GM10847 (cell line): Measurements from ENCODE around the gene OSBPL2.

Experiments
- POLR2A ChIP-seq: IDR thresholded peaks from 2 replicates; pipeline ENCODE4 v1.6.1; 2011; ENCODE audit not compliant: insufficient read length; ENCODE audit errors: extremely low read depth

OSBPL2 gene

DNA sequence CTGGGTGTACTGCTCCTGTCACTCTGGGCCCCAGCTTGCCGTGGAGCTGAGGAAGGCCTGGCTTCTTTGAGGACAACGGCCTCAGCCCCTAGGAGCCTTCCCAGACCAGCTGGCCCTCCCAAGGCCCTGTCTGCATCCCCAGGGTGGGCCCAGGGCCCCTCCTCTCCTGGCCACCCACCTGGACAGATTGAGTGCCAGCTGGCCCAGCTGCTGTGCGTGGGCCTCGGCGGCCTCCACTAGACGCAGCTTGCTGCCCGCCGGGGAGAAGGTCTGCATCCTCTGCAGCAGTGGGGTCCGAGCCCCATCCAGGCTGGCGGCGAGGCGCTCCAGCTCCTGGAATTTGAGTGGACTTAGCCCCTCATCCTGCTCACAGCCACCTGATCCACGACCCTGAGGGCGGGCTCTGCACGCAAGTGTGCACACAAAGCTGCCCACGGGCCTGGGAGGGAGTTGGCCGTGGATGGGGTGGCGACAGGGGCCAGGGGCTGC lies 78.9 kb downstream of the OSBPL2 start:
- TF ChIP-seq POLR2A: no peak

DNA sequence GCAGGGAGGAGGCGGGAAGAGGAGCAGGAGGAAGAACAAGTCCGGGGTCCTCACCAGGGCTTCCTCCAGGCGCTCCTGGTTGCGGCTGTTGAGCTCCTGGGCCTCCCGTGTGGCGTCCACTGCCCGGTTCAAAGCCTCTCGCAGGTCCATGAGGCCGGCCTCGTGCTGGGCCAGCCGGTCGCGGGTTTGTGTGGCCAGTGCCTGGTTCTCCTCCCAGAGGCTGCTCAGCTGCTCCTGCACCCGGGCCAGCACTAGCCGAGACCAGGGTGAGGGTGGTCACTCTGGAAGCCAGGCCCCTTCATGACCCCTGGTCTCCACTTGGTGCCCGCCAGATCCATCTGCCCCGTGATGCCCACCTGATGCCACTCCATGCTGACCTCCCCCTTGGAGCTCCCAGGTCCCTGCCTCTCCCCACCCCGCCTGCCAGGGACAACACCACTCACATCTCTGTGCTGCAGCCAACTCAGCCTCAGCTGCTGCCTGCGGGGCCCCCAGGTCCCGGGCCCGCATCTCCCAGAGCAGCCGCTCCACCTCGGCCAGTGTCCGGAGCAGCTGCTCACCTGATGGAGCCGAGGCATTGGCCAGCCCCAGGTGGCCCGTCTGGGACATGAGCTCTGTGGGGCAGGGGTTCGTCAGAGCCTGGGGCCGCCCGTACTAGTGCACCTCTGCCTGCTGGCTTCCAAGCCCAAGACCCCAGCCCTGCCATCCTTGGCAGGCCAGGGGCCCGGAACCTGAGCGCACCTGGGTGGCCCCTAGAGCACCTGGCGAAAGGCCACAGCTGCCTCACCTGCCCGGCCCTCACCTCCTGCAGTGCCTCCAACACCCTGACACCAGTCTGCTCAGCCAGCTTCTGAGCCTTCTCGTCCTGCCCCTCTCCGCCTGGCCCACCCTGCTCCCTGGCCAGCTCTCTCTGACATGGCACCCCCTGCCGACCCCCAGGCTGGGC lies 80.4 kb downstream of the OSBPL2 start:
- no peak for TF ChIP-seq POLR2A

DNA sequence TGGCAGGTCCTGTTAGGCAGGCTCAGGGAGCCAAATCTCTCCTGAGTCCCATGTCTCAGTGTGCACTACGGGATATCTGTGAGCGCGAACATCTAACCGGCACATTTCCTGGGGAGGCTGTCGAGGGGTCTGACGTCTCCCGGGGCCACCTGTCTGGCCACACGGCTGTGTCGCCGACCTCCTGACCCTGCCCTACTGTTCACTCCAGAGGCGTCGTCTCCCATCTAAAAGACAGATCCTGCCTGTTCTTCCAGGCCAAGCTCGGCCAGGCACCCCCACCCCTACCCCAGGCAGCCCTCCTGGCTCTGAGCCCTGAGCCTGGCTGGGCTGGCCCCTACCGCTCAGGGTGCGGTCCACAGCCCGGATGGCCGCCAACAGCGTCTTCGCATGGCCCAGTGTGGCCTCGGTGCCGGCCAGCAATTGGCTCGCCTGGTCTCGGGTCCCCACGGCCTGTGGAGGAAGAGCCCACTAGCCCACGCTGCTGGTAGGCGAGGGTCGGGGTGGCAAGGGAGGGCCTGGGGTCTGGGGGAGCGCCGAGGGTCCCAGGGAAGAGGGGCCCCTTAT lies 81.1 kb downstream of the OSBPL2 start:
- TF ChIP-seq POLR2A: no peak

DNA sequence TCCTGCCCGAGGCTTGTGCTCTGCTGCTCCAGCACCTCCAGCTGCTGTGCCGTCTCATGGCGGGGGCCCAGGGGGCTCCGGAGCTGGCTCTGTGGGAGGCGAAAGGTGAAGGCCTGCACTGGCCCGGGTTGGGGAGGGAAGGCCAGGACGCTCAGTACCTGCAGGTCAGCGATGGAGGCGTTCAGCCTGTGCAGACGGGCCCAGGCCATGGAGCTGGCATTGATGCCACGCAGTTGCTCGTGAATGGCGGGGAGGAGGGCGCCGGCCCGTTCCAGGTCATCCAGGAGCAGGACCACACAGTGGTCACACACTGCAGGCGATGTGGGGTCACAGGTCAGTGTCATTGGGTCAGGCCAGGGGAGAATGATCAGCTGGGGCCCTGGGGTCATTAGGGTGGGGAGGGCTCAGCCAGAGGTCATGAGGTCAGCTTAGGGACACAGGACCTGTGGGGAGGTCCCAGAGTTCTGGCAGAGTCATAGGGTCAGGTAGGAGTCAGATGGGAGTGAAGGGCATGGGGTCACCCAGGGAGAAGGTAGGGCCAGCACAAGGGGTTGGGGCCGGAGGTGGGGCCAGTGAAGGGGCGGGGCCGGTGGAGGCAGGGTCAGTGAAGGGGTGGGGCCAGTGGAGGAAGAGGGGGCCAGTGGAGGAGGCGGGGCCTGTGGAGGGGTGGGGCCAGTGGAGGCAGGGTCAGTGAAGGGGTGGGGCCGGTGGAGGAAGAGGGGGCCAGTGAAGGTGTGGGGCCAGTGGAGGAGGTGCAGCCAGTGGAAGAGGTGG lies 82.4 kb downstream of the OSBPL2 start:
- no peak for TF ChIP-seq POLR2A

DNA sequence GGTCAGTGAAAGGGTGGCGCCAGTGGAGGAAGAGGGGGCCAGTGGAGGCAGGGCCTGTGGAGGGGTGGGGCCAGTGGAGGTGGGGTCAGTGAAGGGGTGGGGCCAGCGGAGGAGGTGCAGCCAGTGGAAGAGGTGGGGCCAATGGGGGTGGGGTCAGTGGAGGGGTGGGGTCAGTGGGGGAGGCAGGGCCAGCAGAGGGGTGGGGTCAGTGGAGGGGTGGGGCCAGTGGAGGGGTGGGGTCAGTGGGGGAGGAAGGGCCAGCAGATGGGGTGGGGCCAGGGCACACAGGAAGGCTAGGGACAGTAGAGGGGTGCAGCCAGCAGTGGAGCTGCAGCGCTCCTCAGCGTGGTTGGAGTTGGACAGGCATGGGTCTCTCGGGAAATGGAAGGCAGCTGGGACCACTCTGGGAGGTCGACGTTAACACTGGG lies 83.2 kb downstream of the OSBPL2 start:
- TF ChIP-seq POLR2A: no peak

DNA sequence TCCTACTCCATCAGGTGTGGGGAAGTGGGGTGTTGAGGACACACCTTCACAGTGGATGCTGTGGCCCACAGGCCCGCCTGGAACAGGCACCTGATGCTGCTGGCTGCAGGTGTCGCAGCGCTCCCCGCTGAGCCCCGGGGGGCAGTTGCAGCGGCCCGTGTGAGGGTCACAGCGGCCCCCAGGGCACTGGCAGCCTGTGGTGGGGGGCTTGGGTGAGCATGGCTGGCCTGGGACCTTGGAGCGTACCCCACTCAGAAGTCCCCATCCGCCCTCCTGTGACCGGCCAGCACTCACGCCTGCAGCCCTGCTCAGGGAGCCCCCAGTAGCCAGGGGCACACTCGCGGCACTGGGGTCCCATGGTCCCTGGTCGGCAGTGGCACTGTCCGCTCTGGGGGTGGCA lies 83.7 kb downstream of the OSBPL2 start:
- no peak for TF ChIP-seq POLR2A

DNA sequence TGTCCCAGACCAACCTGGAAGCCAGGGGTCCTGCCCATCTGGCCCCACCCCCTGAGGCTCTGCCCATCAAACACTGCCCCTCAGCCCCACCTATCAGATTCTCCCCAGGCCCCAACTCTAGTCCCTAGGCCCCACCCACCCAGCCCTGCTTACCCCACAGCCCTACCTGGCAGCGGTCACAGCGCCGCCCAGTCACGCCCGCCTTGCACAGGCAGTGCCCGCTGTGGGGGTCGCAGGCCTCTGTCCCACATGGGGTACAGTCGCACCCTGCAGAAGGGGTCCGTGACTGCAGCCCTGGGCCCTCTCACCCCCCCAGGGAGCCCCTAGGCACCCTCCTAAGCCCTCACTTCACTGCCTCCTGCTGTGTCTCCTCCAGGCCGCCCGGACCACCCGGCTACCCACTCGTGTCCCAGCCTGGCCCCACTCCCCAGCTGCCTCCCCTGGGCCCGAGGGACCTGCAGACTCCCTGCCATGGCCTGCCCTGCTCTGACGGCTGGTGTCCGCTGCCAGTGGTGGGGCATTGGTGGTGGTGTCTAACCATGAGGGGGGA lies 84.2 kb downstream of the OSBPL2 start:
- TF ChIP-seq POLR2A: no peak

DNA sequence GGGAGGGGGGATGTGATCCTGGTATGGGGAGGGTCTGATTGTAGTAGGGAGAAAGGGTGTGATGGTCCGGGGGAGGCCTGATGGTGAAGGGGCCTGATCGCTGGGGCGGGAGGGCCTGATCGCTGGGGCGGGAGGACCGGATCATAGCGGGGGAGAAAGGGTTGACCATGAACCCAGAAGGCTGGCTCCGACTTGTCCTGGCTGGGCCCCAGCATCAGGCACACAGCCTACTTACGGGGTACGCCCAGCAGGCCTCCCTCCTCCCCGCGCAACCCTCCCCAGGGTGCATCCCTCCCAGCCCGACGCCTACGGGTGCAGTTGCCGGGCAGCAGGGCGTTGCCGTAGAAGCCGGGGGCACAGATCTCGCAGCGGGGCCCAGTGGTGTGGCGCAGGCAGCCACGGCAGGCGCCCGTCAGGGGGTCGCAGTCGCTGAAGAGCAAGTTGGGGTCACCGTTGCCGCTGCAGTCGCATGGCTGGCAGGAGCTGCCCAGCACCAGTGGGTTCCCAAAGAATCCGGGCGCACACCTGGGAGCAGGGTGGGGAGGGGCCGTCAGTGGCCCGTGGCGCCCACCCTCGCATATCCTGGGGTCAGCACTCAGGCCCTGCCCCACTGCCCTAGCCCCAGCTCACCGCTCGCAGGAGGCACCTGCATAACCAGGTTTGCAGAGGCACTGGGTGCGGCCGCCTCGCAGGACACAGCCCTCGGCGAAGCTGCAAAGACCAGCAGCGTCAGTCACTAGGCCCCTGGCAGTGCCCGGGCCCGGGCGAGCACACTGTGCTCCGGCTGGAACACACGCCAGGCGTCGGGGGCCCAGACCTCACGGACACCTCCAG lies 85.0 kb downstream of the OSBPL2 start:
- no peak for TF ChIP-seq POLR2A

DNA sequence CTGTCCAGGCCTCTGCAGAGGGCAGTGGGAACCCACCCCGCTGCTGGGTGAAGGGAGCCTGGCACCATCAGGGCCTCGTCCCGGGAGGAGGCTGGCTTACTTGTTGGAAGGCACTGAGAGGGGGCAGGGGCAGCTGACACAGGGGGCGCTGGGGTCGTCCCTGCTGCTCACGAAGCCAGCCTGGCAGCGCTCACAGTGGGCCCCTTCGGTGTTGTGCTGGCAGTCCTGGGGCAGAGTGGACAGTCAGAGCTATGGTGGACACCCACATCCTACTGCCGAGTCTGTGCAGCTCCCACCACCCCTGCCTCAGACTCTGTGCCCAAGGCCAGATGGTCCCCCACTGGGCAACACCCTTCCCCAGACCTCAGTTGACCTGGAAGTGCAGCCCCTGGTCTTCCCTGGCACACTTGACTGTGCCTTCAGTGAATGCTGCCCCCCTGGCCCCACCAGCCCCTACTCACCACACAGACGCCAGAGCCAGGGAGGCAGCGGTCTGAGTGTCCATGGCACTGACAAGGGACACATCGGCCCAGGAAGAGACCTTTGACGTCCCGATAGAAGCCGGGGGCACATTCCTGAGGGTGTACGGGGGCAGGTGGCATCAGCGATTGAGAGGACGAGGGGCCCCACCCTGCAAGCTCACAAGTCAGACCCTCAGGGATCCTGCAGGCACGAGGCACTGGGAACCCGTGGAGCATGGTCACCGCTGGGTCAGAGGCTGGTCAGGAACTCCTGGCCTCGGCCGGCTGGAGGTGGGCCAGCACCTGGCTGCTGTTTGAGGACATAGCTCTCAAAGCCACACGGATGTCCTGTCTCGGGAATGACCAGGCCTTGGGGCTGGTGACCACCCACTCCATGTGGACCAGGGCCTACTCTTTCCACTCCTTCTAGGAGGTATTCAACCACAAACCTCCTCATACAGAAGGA lies 85.9 kb downstream of the OSBPL2 start:
- TF ChIP-seq POLR2A: no peak

DNA sequence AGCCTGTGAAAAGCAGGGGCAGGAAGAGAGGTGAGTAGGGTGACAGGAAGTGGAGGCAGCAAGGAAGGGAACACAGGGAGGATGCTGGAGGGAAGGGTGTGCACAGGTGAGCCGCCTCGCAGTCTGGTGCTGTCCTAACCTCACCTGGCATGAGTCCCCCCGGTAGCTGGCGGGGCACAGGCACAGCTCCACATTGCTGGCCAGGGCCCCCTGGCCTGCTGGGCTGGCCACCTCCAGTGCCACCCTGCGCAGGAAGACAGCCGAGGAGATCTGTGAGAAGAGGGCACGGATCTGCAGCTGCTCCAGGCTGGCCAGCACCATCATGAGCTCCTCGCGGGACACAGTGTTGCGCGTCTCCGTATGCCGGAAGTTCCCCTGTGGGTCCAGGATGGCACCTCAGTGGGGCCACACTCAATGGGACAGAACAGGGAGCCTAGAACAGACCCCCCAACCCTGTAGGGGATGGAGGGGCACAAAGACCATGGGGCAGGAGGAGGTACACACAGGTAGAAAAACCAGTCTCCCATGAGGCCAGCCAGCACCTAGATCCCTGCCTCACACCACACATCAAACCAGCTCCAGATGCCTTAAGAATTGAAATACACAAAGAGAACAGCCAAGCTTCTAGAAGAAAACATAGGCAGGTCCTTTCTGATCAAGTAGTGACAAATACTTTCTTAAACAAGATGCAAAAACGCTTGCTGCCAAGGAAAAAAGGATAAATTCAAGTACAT lies 87.0 kb downstream of the OSBPL2 start:
- TF ChIP-seq POLR2A: no peak

DNA sequence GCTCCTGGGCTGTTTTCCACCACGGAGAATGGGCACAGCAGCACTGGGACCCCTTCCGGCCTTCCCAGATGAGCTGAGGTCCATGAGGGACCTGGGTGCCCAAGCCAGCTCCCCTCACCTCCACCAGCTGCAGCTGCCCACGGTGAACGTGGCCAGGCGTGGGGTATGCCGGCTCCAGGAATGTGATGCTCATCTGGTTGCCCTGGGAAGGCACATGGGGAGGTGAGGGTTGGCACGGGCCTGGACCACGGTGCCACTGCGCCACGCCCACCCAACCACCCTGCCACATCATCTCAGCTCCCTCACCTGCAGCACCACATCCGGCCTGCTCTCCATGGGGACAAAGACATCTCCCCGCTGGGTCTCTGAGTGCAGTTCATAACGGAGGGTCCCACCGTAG lies 88.2 kb downstream of the OSBPL2 start:
- TF ChIP-seq POLR2A: no peak

DNA sequence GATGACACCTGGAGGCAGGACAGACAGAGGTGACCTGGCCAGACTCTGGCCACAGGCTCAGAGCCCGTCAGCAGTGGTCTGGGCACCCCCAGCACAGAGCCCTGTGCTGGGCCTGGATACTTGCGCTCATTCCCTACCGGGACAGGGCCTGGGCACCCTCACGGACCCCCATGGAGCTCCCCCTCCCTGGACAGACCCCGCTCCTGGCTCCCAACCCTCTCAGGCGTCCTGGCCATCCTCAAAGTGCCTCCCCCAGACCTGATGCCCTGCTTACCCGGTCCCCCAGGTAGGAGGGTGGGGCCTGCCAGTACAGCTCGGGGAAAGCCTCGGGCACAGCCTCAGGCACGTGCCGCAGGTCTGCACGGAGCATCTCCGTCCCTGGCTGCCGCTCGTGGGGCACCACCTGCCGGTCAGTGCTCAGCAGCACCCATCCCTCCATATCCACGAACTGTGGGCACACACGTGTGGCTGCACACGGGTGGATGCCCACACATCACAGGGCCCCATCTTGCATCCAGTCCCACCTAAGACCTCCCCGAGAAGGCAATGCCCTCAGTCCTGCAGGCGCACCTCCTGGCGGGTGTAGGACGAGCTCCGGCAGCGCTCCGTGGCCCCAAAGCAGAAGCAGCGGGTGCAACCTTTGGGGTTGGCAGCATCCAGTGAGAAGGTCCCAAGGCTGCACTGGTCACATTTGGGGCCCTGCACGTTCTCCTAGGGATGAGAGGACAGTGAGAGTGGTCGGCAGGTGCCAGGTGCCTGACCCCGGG lies 88.8 kb downstream of the OSBPL2 start:
- no peak for TF ChIP-seq POLR2A

DNA sequence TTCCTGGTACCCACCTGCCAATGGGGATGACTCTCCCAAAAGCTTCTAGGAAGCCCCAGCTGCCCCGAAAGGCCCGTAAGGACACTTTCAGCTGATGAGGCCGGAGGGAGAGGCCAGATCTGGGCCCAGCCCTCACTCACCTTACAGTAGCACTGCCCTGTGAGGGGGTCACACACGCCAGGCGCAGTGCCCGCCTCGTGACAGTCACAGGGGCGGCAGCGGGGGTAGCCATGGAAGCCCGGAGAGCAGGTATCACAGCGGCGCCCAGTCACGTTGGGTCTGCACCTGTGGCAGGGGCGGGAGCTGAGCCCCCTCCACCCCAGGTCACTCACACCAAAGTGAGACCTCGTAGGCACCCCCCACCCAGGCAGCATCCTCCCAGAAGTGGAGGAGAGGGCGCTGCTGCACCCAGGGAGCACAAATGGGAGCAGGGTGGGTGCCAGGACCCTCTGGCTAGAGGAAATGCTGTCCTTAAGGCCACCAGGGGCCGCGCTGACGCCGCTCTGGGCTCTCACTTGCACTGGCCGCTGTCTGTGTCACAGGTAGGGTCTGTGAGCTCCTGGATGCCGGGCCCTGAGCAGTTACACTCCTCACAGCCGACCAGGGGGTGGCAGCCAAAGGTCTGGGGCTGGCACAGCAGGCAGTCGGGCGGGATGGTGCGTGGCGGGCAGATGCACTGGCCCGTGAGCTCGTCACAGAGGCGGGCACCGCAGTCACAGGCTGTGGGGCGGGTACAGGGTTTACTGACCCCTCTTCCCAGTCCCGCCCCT lies 89.6 kb downstream of the OSBPL2 start:
- TF ChIP-seq POLR2A: no peak
